HG03469 (cell line): ENCODE measurements around the gene LMAN1L.

ENCODE experiments used
- ATAC-seq: cut with Tn5 transposase; IDR thresholded peaks from one replicate; pipeline ENCODE4 v1.9.1; 2021; ENCODE audit warnings: mild to moderate bottlenecking, moderate library complexity, moderate number of reproducible peaks; ENCODE audit not compliant: unreplicated experiment

The LMAN1L gene

DNA sequence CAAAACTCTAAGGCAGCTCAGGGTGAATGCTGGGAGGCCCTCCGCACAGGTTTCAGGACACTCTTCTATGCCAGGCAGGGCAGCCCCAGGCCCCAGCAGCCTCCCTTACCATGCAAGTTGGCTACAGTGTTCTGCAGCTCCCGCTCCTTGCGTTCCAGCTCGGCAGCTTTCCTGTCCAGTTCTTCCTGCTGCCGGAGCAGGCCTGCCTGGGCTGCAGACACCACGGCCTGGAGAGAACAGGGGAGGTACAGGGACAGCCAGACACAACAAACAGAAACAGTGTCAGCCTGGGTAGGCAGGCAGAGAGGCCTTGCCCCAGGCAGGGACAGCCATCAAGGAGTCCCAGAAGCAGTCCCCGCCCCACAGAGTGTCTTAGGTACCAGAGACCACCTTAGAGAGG lies 39.3 kb downstream of the LMAN1L start:
- no peak for ATAC-seq

DNA sequence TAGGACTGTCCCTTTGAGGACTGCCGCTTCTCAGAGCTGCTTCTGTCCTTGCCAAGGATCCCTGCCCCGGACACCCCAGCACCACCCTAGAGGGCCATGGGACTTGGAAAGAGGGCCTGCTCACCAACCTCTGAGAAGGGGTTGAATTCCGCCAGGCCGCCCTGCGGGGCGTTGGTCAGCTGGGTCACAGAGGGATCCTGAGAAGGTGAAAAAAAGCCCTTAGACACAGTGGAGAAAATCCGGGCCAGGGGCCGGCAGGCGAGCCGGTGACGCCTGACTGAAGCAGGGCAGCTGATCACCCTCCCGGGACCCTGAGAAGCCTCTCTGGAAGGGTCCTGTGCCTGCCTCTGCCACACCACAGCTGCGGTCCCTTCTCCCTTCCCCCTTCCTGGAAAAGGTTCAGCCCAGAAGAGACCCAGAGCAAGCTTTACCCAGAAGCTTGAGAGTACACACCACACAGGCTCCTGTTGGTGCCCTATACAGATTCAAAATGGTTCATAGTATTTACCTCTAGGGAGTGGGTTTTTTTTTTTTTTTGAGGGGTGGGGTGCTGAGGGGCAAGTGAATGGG lies 41.9 kb downstream of the LMAN1L start:
- ATAC-seq, result no peak

DNA sequence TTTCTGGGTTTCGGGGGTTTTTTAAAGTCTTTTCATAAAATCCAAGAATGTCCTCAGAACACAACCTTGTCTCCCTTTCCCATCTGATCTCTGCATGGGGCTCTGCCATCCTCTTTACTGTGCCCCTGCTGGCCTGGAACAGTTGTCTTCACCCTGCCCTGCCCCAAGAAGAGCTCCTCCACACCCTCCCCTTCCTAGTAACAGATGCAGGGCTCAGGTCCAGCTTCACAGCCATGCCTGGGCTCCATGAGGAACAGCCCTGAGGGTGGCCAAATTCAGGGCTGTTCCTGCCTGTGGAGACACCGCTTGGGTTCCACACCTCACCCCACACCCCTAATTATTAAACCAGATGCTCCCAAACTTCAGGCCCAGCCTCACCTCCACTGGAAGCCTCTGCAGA lies 43.2 kb downstream of the LMAN1L start:
- no peak for ATAC-seq

DNA sequence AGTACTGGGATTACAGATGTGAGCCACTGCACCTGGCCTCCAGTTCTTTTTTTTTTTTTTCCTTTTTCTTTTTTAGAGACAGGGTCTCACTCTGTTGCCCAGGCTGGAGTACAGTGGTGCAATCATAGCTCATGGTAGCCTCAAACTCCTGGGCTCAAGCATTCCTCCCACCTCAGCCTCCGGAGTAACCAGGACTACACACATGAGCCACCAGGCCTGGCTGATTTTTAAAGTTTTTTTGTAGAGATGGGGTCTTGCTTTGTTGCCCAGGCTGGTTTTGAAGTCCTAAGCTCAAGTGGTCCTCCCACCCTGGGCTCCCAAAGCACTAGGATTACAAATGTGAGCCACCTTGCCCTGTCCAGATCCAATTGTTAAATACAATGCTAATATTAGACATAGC lies 43.9 kb downstream of the LMAN1L start:
- no peak for ATAC-seq

DNA sequence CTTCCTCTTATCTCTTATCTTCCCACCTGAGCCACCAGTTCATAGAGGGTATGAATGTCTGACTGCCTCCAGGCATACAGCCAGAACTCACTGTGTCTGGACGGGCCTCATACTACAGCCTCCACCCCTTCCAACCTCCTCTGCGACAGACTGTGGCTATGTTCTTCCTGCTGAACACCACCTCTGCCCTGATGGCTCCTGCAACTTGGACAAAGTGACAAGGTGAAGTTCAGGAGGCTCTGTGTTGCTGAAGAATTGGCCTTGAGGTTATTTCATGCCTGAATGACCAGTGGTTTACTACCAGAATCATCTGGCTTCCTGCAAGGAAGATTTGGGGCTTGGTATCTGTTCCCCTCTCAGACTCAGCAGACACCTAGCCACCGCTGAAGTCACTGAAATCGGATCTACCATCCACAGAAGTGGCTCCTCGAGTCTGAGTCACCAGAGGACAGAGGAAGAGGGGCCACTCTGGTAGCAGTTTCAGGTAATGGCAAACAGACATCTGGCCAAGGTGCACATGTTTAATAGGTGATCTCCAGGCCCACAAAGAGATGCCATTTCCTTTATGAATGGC lies 44.5 kb downstream of the LMAN1L start:
- peak; percentile 57 for ATAC-seq

DNA sequence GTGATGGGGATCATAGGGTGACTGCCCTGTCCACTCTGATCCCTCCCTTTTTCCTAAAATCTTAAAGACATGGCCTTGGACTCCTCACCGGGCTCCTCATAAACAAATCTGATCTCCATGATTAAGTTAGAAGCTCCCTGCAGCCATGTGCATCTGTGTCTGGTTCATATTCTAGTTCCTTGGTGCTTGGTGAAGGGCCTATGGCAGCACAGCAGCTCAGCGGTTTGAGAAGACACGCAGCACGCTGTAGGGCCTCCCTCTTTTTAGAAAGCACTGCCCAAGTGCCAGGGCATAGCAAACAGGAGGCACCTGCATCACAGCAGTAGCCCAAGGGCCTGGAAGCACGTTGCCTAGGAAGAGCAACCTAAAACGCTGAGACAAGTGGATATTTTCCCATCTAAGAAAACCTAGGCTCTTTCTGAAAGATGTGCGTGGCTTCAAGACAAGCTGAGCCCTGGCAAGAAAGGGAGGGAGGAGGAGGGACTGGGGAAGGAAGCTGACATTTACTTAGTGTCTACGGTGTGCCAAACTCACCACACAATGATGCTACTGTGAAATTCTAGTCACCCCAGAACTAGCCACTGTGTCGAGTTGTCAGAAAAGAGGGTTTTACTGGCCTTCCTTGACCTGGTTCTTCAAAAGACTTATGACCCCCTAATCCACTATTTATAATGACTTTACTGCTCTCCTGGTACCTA lies 45.2 kb downstream of the LMAN1L start:
- no peak for ATAC-seq

DNA sequence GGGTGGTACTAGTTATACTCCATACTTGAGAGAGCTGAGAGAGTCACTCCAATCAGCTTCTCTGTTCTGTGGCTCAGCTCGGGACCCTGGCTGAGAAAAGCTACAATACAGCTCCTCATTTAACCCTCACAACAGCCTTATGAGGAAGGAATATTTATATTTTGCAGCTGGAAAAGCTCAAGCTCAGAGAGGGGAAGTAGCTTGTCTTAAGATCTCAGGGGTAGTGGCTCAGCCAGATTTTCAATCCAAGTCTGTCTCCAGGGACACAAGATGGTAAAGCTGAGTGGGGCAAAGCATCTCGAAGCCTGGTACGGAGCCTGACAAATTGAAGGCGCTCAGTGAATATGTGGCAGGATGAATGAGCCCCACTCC lies 45.7 kb downstream of the LMAN1L start:
- ATAC-seq, result no peak

DNA sequence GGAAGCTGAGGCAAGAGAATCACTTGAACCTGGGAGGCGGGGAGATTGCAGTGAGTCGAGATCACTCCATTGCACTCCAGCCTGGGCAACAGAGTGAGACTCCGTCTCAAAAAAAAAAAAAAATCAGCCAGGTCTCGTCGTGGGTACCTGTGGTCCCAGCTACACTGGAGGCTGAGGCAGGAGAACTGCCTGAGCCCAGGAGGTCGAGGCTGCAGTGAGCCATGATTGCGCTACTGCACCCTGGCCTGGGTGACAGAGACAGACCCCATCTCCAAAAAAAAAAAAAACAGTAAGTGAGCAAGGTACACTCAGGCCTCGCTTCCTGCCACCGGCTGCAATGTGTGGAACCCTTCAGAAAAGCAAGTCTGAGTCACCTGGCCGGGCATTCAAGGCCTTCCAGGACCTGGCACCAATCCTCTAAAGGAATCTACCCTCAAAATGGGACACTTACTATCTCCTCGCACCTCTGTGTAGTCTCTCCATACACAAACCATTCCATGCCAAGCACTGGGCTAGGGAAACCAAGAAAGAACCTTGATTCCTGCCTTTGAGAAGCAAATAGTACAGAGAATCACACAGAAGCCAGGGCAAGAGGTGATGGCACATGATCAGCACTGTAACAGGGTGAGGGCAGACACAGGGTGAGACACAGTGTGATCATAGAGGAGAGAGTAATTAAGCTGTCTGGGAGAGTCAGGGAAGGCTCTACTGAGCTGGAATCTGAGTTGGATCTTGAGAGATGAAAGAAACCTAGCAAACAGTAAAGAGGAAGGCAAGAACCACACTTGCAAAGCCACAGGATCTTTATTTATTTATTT lies 50.8 kb downstream of the LMAN1L start:
- no peak for ATAC-seq

DNA sequence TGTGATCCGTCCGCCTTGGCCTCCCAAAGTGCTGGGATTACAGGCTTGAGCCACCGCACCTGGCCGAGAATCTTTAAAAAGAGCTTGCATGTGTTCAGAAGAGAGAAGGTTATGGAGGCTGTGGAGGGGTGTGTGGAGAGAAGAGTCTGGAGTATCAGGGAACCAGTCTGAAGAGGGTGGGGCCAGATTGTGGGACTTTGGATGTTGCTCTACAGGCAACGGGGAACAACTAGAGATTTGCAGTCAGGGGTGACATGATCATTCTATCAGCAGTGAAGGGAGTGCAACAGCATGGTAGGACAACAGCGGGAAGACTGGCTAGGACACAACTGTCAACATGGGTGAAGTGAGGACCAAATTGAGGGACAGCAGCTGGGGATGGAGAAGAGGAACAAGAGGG lies 51.7 kb downstream of the LMAN1L start:
- no peak for ATAC-seq

DNA sequence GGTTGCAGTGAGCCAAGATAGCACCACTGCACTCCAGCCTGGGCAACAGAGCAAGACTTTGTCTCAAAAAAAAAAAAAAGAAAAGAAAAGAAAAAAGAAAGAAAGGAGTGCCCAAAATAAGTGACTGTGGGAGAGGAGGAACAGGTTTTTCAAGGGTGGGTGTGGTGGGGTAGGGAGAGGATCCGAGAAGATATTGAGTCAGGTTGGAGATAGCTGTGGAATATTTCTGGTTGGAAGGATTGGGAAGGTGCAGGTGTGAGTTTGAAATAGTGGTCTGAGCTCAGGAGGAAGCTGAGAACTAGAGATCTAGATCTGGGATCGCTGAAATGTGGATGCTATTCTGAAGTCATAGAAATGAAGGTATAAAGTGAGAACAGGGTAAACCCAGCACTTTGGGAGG lies 52.7 kb downstream of the LMAN1L start:
- no peak for ATAC-seq

DNA sequence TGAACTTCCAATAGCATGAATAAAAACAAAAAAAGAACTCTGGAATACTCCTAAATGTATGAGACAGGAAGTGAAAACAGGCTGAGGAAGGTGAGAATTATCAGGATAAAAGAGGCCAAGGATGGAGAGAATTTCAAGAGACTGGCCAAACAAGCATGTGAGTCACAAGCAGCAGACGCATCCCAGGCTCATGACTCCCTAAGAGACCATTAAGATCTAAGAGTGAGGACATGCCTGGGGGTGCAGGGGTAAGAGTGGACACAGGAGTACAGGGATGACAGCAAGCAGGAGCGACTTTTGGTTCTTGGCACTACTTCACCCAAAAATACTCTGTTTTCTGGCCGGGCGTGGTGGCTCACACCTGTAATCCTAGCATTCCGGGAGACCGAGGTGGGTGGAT lies 53.5 kb downstream of the LMAN1L start:
- ATAC-seq, result no peak

DNA sequence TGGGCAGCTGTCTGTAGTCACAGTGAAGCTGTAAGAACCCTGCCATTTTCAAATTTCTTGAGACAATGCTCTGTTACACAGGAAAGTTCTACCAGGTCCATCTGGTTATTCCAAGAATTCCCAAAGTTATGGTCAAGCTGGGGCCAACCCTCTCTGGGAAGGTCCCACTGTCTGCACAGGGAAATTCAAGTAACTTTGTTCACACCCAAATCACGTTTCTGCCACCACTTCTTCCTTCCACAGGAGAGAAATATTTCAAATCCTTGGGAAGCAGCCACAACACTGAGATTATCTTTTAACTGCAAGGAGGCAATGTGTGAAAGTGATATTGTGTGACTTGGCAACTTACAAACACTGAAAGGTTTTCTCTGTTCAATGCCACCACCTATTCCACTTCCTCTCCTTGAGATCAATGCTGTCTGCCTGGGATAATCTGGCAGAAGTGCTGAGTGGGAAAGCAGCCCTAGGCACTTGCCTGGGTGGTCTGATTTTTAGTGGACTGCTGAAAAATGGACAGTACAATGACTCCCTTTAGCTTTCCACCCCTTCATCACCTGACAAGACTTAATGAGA lies 54.9 kb downstream of the LMAN1L start:
- ATAC-seq, result no peak

DNA sequence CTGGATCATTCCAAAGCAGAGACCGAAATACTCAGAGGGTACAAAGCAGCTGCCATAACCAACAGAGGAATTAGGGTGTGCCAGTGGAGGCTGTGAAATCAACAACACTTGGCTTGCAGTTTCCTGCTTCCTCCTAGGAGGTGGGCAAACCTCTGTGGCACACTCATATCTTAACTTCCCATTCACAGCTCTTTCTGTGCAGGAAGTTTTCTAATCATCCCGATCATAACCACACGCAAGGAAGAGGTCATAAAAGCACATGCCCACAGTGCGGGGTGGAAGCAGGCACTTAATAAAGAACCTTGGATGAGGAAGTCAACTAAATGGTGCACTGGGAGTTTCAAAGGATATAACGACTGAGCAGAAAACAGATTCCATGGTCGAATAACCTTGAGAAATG lies 55.4 kb downstream of the LMAN1L start:
- no peak for ATAC-seq

DNA sequence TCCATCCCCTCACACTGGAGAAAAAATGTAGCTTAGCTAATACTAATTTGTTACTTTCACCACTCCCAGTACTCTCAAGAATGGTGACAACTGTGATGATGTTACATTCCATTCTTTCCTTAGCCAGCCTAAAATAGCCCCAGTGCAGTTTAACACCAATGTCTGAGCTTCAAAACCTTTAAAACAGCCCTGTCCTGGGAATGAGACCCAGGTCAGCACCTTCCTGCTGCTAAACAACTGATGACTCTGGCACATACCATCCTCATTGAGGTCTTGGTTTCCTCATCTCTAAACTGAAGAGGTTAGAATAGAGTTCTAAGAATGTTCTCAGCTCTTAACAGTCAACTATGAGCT lies 56.7 kb downstream of the LMAN1L start:
- no peak for ATAC-seq

DNA sequence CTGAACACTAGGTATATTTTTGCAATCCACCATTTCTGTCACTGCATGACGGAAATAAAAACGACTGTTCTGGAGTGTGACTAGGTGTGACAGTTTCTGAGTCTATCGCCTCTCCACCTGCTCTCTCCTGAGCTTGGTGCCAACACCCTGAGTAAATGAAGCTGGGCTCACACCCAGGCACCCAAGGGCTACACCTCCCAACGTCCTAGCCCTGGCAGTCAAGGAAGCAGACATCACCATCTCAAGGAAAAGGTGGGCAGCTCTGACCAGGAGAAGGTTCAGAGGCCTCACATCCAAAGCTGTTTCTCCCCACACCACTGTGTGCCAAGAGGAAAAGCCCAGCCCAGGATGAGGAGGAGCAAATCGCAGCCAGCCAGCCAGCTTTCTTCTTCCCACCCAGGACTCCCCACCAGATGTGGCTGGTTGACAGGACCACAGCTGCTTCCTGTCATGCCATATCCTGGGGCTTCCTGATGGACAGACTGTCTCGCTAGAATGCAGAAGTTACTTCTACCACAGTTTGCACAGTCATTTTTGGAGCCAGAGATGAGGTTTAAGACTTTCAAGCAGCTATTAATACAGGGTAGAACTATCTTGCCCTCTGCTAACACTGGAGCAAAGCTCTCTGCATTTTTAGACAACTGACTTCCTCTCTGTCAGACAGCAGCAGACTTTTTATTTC lies 57.2 kb downstream of the LMAN1L start:
- peak; percentile 32 for ATAC-seq

DNA sequence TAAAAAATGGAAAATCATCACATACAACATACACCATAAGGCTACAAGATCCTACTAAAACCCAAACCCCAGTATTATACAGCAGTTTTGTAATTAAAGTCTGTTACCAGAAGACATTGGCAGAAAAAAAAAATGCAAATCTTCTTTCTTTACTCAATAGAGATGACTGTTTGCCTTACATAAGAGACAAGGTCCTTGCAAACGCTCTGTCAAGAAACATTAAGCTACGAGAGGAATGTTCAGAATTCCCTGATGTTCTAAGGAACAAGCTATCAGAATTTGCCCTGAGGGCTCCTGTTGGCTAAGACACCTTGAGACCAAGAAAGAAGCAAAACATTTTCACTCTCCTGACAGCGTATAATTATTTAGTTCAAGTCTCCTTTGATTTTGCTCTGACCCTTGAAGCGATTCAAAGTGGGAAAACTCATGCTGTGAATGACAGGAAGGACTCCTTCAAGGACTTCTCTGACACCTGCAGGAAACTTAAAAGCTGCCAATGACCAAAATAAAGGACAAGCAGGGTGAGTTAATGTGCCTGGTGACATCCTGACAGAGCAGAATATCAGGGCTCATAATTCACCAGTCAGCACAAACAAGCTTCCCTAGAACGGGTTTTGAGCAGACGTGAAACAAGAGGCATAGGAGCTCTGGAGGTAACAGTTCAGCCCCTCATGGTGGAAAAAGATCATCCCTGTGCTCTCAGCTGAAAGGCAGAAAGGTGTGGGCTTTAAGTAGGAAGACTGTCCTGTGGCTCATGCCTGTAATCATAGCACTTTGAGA lies 58.0 kb downstream of the LMAN1L start:
- ATAC-seq, result no peak

DNA sequence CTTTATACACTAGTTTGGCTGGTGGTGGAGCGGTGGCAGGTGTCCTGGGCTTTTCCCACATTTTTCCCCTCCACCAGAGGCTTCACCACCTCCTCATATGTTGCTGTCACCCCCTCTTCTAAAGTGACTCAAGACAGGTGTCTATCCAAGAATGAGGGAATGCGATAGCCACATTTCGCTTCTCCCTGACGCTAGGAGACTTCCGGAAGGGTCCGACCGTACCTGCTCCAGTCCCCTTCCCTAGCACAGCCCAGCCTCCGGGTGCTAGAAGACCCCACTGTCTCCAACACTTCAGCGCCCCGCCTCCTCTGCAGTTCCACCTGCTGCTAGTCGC lies 60.0 kb downstream of the LMAN1L start:
- ATAC-seq, result no peak

DNA sequence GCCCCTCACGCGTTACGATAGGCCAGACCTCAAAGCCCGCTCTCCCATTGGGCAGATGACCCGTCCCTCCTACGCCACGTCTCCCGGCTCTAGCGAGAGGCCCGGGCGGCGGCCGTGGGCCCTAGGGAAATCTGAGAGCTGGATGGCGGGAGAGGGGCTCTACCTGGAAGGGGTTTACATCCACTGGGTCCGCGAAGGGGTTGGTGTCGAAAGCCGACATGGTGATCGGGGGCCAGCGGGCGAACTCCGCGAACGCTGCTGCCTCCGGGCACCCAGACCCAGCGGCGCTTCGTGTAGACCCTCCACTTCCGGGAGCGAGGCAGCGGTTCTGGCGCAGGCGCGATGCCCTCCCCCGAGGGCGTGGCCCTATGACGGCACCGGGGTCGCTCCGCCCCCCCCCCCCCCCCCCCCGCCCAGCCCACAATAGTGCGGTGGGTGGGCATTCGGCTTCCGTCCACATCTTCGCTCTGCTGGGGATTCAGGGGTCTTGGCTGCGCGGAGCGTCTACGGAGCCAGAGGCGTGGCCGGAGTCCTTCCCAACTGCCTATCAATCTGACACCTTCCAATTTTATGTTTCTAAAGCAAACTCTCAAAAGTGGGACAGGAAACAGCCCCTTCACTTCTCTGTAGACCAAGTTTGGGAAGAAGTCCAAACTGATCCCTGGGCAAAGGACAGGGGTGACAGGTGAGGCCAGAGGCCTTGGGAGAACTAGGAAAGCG lies 60.6 kb downstream of the LMAN1L start, which contains the start of gene SCAMP2:
SCAMP2 (minus strand) TSS at position 330 of the 720 bp plus-strand sequence; CDS start at position 220, 110 bp downstream.
- ATAC-seq, result peak; percentile 66

DNA sequence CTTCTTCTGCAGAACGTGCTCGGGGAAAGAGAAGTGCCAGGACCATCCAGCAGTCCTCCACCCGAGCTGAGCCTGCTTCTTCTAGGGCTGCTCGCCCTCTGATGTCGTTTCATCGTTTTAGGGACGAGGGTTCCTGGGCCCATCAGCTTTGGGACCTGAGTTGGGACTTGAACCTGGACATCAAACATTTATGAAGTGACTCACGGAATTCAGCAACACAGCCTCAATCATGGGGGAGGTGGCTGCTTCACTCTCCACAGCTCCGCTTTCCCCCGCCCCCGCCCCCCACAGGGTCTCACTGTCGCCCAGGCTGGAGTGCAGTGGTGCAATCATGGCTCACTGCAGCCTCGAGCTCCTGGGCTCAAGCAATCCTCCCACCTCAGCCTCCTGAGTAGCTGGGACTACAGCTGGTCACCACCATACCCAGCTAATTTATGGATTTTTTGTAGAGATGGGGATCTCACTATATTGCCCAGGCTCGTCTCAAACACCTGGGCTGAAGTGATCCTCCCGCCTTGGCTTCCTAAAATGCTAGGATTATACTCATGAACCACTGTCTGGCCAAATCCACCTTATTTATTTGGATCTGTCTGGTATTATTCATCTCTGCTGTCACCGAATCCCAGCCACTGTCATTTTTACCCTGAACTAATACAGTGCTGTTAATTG lies 61.3 kb downstream of the LMAN1L start:
- ATAC-seq, result no peak
